DND-41 (cell line): ENCODE measurements around the gene THUMPD3.

ENCODE experiments used
- ATAC-seq: fragments of 200-7000 bp; cut with Tn5 transposase; 3 replicates; pipeline ENCODE4 v1.9.1; 2021; ENCODE audit warnings: low read depth; ENCODE audit not compliant: insufficient read depth
- DNase-seq: peaks from one replicate; pipeline ENCODE4 v3.0.0-alpha.2; 2020
- H2AFZ ChIP-seq: 2 replicates; pipeline ENCODE4 v1.6.0; 2012; ENCODE audit warnings: low read depth, low read length
- H3K27ac ChIP-seq: 2 replicates; pipeline ENCODE4 v1.5.1; 2012; ENCODE audit warnings: low read length, inconsistent platforms
- H3K27me3 ChIP-seq: fragments of 200-600 bp; sonication (generic); 2 replicates; pipeline ENCODE4 v1.6.0; 2012; ENCODE audit warnings: low read length, mild to moderate bottlenecking, inconsistent platforms; ENCODE audit not compliant: insufficient read depth, poor library complexity
- H3K36me3 ChIP-seq: 2 replicates; pipeline ENCODE4 v1.5.1; 2012; ENCODE audit warnings: low read length, inconsistent platforms; ENCODE audit not compliant: insufficient read depth
- H3K4me1 ChIP-seq: 2 replicates; pipeline ENCODE4 v1.5.1; 2012; ENCODE audit warnings: mild to moderate bottlenecking, low read length; ENCODE audit not compliant: insufficient read depth
- H3K4me2 ChIP-seq: 2 replicates; pipeline ENCODE4 v1.6.0; 2012; ENCODE audit warnings: mild to moderate bottlenecking, moderate library complexity, low read length, inconsistent platforms; ENCODE audit not compliant: insufficient read depth
- H3K4me3 ChIP-seq, 2 experiments: fragments of 200-600 bp in 1 of 2; shearing (Covaris generic) in 1 of 2; 2 replicates each; pipeline ENCODE4 v1.5.1; 2012 to 2016; ENCODE audit warnings: inconsistent platforms in 2 of 2, low read length in 2 of 2, mild to moderate bottlenecking in 2 of 2, low read depth in 1 of 2, moderate library complexity in 1 of 2
- H3K79me2 ChIP-seq: 2 replicates; pipeline ENCODE4 v1.6.0; 2012; ENCODE audit warnings: low read length, inconsistent platforms; ENCODE audit not compliant: insufficient read depth
- H3K9ac ChIP-seq: 2 replicates; pipeline ENCODE4 v1.6.0; 2012; ENCODE audit warnings: low read depth, mild to moderate bottlenecking, inconsistent platforms, low read length, moderate library complexity
- H3K9me3 ChIP-seq: 2 replicates; pipeline ENCODE4 v1.5.1; 2012; ENCODE audit warnings: low read length, moderate library complexity, mild to moderate bottlenecking, inconsistent platforms; ENCODE audit not compliant: insufficient read depth, severe bottlenecking
- H4K20me1 ChIP-seq: 2 replicates; pipeline ENCODE4 v1.6.0; 2012; ENCODE audit warnings: low read length; ENCODE audit not compliant: insufficient read depth
- EZH2 ChIP-seq: IDR thresholded peaks from 3 replicates; pipeline ENCODE4 v1.6.1; 2012; ENCODE audit warnings: borderline replicate concordance, low read depth, mild to moderate bottlenecking, moderate library complexity, low read length, inconsistent platforms; ENCODE audit not compliant: severe bottlenecking
- TF ChIP-seq, protein P1 (sequence below): IDR thresholded peaks from 2 replicates; pipeline ENCODE4 v1.5.1; 2012; ENCODE audit warnings: borderline replicate concordance, low read length, moderate library complexity, mild to moderate bottlenecking; ENCODE audit not compliant: poor library complexity, severe bottlenecking; ENCODE audit errors: extremely low read depth

Gene THUMPD3

DNA sequence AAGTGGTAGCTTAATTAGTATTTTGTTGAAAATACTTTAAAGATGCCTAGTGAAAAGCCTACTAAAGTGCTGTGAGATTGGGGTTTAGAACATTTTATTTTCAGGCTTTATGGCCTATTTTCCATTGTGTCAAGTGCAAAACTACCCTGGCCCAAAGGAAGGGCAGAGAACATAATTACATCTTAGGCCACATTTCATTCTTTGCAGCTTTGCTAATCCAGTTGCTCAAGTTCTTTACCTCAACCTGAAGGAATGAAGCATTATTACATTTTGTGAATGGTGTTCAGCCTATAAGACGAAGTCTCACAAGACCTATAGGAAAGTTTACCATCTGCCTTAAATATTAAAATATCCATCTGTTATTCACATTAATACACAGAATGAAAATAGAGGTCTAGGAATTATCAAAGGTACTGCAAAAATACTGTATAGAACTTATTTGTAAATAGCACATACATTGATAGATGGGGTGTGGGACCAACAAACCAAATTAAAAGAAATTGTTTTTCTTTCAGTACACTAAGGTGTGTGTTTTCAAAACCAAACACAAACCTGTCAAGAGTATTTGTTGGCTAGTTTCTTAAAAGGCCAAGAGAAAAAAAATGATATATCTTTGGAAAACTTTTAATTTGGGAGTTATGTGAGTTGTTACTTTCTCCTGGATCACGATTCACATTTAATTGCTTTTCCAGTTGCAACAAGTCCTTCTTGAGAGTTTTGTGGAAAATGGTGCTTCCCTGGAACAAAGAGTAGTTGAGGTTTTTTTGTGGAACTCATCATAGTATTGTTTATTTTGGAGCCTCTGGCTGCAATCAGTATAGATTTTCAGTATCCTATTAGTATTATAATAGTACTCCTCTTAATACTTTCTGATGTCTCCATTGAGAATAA lies 22.6 kb downstream of the THUMPD3 start:
- no peak overlapping the region for H3K9ac ChIP-seq
- no peaks in the 10 kb centered on the region for H3K27me3 ChIP-seq
- H3K36me3 ChIP-seq, result peaks cover 92% of the 10 kb centered on the region

DNA sequence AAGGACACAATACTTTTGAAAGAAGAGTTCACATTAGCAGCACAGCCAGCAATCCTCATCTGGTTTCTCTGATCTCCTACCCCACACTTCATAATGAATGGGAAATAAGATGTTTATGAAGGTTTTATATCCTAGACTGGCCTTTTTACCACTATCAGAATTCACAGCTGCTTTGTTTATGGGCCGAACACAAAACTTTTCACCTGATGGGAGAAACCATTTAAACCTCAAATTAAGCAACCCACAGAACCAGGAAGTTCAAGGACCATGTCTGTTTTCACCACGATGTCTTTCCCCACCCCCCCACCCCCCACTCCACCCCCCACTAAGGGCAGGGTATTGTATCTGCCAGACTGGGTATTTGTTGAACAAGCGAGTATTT lies 23.2 kb downstream of the THUMPD3 start:
- H3K4me3 ChIP-seq, result no peak overlapping the region
- H3K9ac ChIP-seq, result no peak overlapping the region
- H2AFZ ChIP-seq, result no peak overlapping the region
- H3K36me3 ChIP-seq, result peaks cover 94% of the 10 kb centered on the region
- H3K79me2 ChIP-seq, result peaks cover 37% of the 10 kb centered on the region
- TF ChIP-seq, protein P1, sequence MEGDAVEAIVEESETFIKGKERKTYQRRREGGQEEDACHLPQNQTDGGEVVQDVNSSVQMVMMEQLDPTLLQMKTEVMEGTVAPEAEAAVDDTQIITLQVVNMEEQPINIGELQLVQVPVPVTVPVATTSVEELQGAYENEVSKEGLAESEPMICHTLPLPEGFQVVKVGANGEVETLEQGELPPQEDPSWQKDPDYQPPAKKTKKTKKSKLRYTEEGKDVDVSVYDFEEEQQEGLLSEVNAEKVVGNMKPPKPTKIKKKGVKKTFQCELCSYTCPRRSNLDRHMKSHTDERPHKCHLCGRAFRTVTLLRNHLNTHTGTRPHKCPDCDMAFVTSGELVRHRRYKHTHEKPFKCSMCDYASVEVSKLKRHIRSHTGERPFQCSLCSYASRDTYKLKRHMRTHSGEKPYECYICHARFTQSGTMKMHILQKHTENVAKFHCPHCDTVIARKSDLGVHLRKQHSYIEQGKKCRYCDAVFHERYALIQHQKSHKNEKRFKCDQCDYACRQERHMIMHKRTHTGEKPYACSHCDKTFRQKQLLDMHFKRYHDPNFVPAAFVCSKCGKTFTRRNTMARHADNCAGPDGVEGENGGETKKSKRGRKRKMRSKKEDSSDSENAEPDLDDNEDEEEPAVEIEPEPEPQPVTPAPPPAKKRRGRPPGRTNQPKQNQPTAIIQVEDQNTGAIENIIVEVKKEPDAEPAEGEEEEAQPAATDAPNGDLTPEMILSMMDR, result no peak
- no peak for TF ChIP-seq EZH2
- no peak overlapping the region for H3K27ac ChIP-seq
- H3K27me3 ChIP-seq, result no peaks in the 10 kb centered on the region
- peaks cover 39% of the 10 kb centered on the region; the same call in 1 of the 2 replicates for H4K20me1 ChIP-seq
- no peak overlapping the region for H3K4me2 ChIP-seq
- no peak for DNase-seq
- ATAC-seq, result peak; percentile 18; the same call in 1 of the 3 replicates
- no peaks in the 10 kb centered on the region for H3K4me1 ChIP-seq
- H3K9me3 ChIP-seq, result no peaks in the 10 kb centered on the region

More for the DNA sequence above, 22.6 kb downstream of the THUMPD3 start:
- H3K79me2 ChIP-seq, result peaks cover 34% of the 10 kb centered on the region
- no peak overlapping the region for H3K4me3 ChIP-seq
- no peak for ATAC-seq
- no peak overlapping the region for H3K27ac ChIP-seq
- H3K4me1 ChIP-seq, result no peaks in the 10 kb centered on the region
- TF ChIP-seq EZH2, result no peak
- TF ChIP-seq, protein P1, result no peak
- DNase-seq, result no peak
- no peak overlapping the region for H3K4me2 ChIP-seq
- H4K20me1 ChIP-seq, result peaks cover 33% of the 10 kb centered on the region; the same call in 1 of the 2 replicates
- no peak overlapping the region for H2AFZ ChIP-seq
- no peaks in the 10 kb centered on the region for H3K9me3 ChIP-seq

DNA sequence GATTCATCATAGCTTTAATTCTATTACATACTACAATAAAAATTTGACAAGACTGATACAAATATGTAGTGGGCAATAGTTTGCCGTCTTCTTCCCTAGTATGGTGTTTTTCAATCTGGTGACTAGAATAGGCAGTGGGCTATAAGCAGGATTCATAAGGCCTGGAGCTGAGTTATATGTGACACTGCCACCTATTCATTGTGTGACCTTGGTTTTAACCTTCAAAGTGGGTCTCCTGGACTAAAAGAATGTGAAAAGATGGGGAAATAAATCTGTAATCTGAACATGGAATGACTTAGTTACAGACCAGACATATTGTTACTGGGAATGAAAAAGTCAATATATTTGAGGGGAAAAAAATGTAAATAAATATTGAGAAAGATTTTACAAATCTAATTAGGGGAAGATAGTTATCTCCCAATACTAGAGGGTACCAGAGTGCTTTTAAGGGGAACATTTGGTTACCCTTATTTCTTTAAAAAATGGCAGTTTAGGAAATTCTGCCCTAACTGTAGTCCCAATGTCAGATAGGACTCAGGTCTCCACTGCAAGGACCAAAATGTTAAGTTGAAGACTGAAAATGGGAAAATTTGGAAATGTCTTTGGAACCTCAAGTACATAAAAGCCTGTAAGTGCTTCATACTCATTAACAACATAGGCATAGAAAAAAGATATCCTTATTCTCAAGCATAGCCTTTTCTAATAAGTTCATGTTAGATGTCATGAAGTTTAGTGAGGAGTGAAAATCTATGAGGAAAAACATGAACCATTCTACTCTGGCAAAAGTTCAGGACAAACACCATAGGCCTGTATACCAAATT lies 23.9 kb downstream of the THUMPD3 start:
- no peak overlapping the region for H3K9ac ChIP-seq
- peaks cover 97% of the 10 kb centered on the region for H3K36me3 ChIP-seq
- ATAC-seq (no peak), DNase-seq (no peak)
- H3K79me2 ChIP-seq, result peaks cover 40% of the 10 kb centered on the region
- H3K9me3 ChIP-seq, result no peaks in the 10 kb centered on the region
- H2AFZ ChIP-seq, result no peak overlapping the region
- TF ChIP-seq EZH2, result no peak
- TF ChIP-seq, protein P1, result no peak
- H3K4me1 ChIP-seq, result no peaks in the 10 kb centered on the region
- H4K20me1 ChIP-seq, result peaks cover 45% of the 10 kb centered on the region; the same call in 1 of the 2 replicates
- H3K27ac ChIP-seq, result no peak overlapping the region
- no peaks in the 10 kb centered on the region for H3K27me3 ChIP-seq
- H3K4me3 ChIP-seq, result no peak overlapping the region
- H3K4me2 ChIP-seq, result no peak overlapping the region
